NCI-H187 treated with DMSO at 0.1 percent for 48 hours (cell line): Measurements from ENCODE around the gene MSI2.
A peak's percentile ranks its signal among the peaks of the same experiment; 100 is the strongest.

Experiments used
- DNase-seq: peaks from one replicate; lab custom pipeline; 2025; lab: John Stamatoyannopoulos, UW

MSI2 gene

GRCh38 chr17:57684711-57685498 lies 428.6 kb downstream of the MSI2 start:
- DNase-seq = no peak

GRCh38 chr17:57685499-57686132 lies 429.3 kb downstream of the MSI2 start:
- no peak for DNase-seq

- DNase-seq = no peak
Measured at GRCh38 chr17:57687642-57688041, 431.3 kb downstream of the MSI2 start.

GRCh38 chr17:57689254-57689653 lies 432.9 kb downstream of the MSI2 start:
- DNase-seq = no peak

GRCh38 chr17:57691939-57692338 lies 435.6 kb downstream of the MSI2 start:
- no peak for DNase-seq

GRCh38 chr17:57692770-57693169 lies 436.4 kb downstream of the MSI2 start:
- no peak for DNase-seq

GRCh38 chr17:57694051-57694450 lies 437.7 kb downstream of the MSI2 start:
- no peak for DNase-seq

GRCh38 chr17:57696050-57696449 lies 439.7 kb downstream of the MSI2 start:
- no peak for DNase-seq

- no peak for DNase-seq
Measured at GRCh38 chr17:57697197-57697596, 440.9 kb downstream of the MSI2 start.

GRCh38 chr17:57697891-57698711 lies 441.8 kb downstream of the MSI2 start:
- peak; percentile 80 for DNase-seq

- DNase-seq = no peak
Measured at GRCh38 chr17:57699751-57700219, 443.5 kb downstream of the MSI2 start.

GRCh38 chr17:57701124-57701523 lies 444.8 kb downstream of the MSI2 start:
- DNase-seq = peak; percentile 17

- DNase-seq = no peak
Measured at GRCh38 chr17:57703273-57703672, 446.9 kb downstream of the MSI2 start.

- no peak for DNase-seq
Measured at GRCh38 chr17:57704448-57704847, 448.1 kb downstream of the MSI2 start.

- no peak for DNase-seq
Measured at GRCh38 chr17:57705921-57706695, 449.8 kb downstream of the MSI2 start.

- no peak for DNase-seq
Measured at GRCh38 chr17:57706761-57707160, 450.4 kb downstream of the MSI2 start.

GRCh38 chr17:57707892-57708291 lies 451.6 kb downstream of the MSI2 start:
- no peak for DNase-seq

GRCh38 chr17:57708410-57708809 lies 452.1 kb downstream of the MSI2 start:
- no peak for DNase-seq

- no peak for DNase-seq
Measured at GRCh38 chr17:57713140-57713539, 456.8 kb downstream of the MSI2 start.

GRCh38 chr17:57714665-57715180 lies 458.4 kb downstream of the MSI2 start:
- DNase-seq = no peak

GRCh38 chr17:57715981-57716380 lies 459.7 kb downstream of the MSI2 start:
- no peak for DNase-seq

GRCh38 chr17:57718878-57719277 lies 462.6 kb downstream of the MSI2 start:
- no peak for DNase-seq
